SHP77 (cell line): ENCODE measurements around the gene APOH.

Experiments used
- DNase-seq, 2 experiments: peaks; one replicate each; lab custom pipeline; 2025; lab: John Stamatoyannopoulos, UW

APOH gene

GRCh38 chr17:66192378-66192687 lies 36.9 kb downstream of the APOH start:
- no peak for DNase-seq

- peak; percentile 60 to 85 for DNase-seq
Observed at GRCh38 chr17:66191593-66192377, 37.4 kb downstream of the APOH start, which contains the start of gene CEP112. TSS of gene CEP112 (minus strand) at chr17:66192133.

GRCh38 chr17:66190738-66191592 lies 38.2 kb downstream of the APOH start:
- no peak for DNase-seq

DNA sequence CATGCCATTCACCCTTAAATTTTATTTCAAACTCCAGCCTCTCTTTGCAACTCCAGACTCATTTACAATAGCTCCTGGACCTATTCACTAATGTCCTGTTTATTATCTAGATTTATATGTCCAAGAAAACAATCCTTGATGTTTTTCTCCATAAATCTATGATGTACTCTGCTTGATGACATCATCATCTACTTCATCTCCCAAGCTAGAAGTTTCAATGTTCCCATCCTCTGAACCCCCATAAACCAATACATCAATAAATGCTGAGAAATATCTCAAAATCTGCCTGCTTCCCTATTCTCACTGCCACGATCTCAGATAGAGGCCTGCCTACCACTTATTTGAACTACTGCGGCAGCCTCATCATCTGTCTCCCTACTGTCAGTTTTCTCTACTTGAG lies 41.5 kb downstream of the APOH start:
- DNase-seq = no peak

DNA sequence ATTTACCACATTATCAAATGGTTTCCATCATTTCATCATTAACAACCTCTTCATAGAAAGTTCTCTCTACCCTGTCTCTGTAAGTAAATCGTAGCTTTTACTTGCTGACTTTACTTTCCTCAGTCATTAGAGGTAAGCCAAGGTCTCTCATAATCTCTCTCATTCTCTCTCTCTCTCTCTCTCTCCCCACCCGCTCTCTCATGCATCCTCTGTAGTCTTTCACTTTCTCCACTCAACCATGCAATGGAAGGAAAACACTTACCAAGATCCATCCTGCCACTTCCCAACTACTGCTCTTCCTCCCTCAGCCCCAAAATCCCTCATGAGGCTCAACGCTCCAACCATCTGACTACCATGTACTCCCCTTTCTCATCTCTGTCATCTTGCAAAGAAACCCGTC lies 43.4 kb downstream of the APOH start:
- no peak for DNase-seq

DNA sequence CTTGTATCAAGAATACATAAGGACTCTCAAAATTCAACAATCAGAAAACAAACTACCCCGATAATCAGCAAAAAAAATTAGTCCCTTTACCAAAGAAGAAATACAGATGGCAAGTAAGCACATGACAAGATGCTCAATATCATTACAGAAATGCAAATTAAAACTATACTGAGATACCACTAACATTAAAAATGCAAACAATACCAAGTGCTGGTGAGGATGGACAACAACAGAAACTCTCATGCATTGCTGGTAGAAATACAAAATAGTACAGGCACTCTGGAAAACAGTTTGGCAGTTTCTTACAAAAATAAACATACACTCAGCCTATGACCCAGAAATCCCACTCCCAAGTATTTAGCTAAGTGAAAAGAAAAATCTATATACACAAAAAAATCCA lies 44.8 kb downstream of the APOH start:
- DNase-seq = no peak

DNA sequence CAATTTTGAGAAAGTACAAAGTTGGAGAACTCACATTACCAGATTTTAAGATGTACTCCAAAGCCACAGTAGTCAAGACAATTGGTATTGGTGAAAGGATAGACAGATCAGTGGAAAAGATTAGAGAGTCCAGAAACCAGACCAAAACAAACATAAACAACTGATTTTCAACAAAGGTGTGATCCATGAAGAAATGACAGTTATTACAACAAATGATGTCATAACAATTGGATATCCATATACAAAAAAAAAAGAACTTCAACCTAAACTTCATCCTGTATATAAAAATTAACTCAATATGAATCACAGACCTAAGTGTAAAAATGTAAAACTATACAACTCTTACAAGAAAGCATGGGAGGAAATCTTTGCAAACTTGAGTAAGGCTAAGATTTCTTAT lies 45.7 kb downstream of the APOH start:
- no peak for DNase-seq

- no peak for DNase-seq
Observed at GRCh38 chr17:66178642-66179041, 50.6 kb downstream of the APOH start.

- DNase-seq = peak; percentile 60 to 69
Observed at GRCh38 chr17:66177048-66177447, 52.2 kb downstream of the APOH start.

GRCh38 chr17:66175892-66176291 lies 53.3 kb downstream of the APOH start:
- no peak for DNase-seq

DNA sequence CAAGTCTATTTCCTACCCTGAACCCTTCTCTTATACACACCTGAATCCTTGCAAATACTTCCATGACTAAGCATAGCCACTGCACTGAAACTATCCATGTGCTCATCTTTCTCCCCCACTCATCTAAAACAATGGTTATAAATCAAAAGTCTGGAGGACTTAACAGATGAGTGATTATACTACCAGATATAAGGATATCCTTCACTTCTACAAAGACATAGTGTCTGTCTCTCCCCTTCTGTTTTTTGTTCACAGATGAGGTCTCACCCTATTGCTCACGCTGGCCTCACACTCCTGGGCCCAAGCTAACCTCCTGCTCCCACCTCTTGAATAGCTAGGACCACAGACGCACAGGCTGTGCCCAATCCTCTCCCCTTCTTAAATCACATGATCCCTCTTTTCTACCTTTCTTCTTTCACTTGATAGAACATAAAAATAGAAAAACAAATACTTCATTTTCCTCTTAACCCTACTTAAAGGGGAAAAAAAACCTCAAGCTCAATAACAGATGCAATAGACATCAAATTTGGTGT lies 56.5 kb downstream of the APOH start:
- DNase-seq = no peak

GRCh38 chr17:66172144-66172543 lies 57.1 kb downstream of the APOH start:
- DNase-seq = no peak

DNA sequence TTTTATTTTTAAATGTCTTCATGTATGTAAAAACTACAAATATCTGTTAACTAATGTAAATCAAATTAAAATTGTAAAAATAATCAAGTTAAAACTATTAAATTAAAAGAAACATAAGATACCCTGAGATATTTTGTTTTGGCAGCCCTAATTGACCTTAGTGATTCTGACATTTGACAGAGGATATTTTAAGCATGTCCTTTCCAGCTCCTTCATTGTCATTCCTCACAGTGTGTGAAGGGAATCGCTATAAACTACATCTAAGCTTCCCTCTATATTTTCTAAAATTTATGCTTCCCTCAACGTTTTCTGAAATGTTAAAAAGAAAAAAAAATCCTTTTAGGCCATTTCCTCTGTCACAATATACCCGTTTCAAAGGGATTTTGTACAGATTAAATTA lies 57.5 kb downstream of the APOH start:
- no peak for DNase-seq

DNA sequence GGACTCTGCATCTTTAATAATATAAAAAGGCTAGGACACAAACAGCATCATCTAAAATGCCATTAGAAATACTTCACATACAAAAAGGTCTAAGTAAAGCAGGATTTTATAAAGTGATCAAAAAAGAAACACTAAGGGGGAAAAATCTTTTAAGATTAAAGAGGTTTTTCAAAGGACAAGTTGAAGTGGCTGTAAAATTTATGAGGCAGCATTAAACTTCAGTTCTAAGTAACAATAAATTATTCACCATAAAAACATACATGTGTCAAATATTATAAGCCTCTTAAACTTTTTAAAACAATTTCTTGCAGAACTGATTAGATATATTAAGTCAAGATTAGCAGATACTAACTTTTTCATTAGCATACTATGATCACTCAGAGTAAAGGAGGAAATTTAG lies 58.0 kb downstream of the APOH start:
- DNase-seq = no peak

DNA sequence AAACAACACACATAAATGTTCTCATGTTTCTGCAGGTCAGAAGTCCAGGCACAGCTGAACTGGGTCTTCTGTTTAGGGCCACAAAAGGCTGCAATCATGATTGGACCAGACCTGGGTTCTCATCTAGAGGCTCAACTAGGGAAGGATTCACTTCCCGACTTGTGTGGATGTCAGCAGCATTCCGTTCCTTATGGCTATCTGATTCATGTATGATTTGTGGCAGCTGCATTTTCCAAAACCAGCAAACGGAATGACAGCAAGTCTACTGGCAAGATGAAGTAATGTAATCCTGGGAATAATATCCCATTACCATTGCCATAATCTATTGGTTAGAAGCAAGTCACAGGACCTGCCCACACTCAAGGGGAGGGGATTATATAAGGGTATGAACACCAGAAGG lies 59.4 kb downstream of the APOH start:
- no peak for DNase-seq

DNA sequence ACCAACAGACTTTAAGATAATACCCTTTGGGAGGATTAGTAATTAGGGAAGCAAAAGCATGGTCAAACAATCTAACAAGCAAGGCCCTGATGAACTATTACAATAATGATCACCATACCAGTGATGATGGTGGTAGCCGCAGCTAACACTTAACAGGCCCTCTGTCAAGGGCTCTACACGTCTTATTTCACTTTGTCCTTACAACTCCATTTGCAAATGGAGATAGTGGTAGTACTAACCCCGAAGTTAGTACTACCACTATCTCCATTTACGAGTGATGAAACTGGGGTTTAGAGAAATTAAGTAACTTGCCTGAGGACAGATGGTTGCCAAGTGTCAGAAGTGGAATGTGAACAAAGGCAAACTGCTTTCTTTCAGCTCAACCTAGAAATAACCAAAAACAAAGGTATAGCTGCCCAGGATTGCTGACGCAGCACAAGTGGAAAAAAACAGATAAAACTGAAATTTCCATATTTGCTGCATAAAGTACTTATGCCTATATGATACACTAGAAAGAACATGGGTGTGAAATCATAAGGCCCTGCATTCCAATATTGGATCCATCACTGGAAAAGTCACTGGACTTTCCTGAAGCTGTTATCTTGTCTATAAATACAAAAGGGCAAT lies 61.9 kb downstream of the APOH start:
- no peak for DNase-seq

DNA sequence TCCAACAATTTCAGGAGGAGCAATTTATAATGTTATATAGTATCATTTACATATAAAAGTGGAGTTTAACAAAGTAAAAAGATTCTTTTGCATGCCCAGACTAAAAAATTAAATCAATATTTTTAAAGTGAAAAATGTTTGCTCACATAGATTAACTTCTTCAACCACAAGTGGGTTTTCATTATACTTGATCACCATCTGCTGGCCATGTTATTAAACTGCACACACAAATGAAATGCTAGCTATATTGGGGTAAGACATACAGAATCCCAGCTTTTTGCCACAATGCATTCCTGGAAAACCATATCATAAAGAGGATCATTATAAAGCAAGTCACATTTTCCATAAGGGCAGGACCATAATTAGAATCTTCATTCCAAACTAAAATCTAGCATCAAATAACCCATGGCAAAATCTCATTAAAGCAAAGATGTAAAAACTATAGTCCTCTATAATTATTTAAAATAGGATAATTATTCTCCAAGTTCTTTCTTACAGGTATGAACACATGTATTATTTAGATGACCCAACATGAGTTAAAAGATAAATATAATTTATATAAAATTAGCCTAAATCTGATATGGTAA lies 63.6 kb downstream of the APOH start:
- DNase-seq = peak in 1 of 2 experiments; percentile 13
